OCI-LY3 (cell line): ENCODE data around the gene ARFGAP3.
"Not testable (repeated sequence)": the region's sequence is repeated elsewhere in the genome, so short reads cannot be mapped to it uniquely, and the experiment has no call there.

Experiments used
- H2AFZ ChIP-seq: fragments of 200-600, 300-600 bp; shearing (Covaris generic); 2 replicates; pipeline ENCODE4 v1.6.0; 2014; ENCODE audit warnings: antibody characterized with exemption, low read depth, low read length
- H3K27ac ChIP-seq: fragments of 200-600, 300-600 bp; sonication (generic); 2 replicates; pipeline ENCODE4 v1.5.1; 2014; ENCODE audit warnings: mild to moderate bottlenecking, low read length, moderate library complexity, mixed read lengths
- H3K27me3 ChIP-seq: fragments of 200-600, 300-600 bp; sonication (generic); 2 replicates; pipeline ENCODE4 v1.6.1; 2014; ENCODE audit warnings: low read depth, low read length, mixed read lengths
- H3K36me3 ChIP-seq: fragments of 200-600, 300-600 bp; sonication (generic); replicated peaks from 2 replicates; pipeline ENCODE3; 2014; ENCODE audit warnings: low read depth, low read length, mixed read lengths
- H3K4me1 ChIP-seq: fragments of 300-600, 200-600 bp; sonication (generic); 2 replicates; pipeline ENCODE4 v1.6.1; 2014; ENCODE audit warnings: low read length, mixed read lengths
- H3K4me2 ChIP-seq: fragments of 200-600, 300-600 bp; sonication (generic); 2 replicates; pipeline ENCODE4 v1.6.1; 2014; ENCODE audit warnings: low read length, mixed read lengths
- H3K4me3 ChIP-seq: fragments of 300-600, 200-600 bp; sonication (generic); 2 replicates; pipeline ENCODE4 v1.5.1; 2014; ENCODE audit warnings: antibody characterized with exemption, mild to moderate bottlenecking, low read length, moderate library complexity
- H3K79me2 ChIP-seq: fragments of 300-600, 200-600 bp; shearing (Covaris generic); 2 replicates; pipeline ENCODE4 v1.6.1; 2014; ENCODE audit warnings: mild to moderate bottlenecking, low read length, mixed read lengths
- H3K9ac ChIP-seq: fragments of 300-600, 200-600 bp; shearing (Covaris generic); 2 replicates; pipeline ENCODE4 v1.6.0; 2014; ENCODE audit warnings: mild to moderate bottlenecking, low read length, moderate library complexity
- H3K9me3 ChIP-seq: fragments of 200-600, 300-600 bp; shearing (Covaris generic); 2 replicates; pipeline ENCODE4 v1.6.1; 2014; ENCODE audit warnings: low read length, mixed read lengths; ENCODE audit not compliant: insufficient read depth
- H4K20me1 ChIP-seq: fragments of 200-600, 300-600 bp; sonication (generic); 2 replicates; pipeline ENCODE4 v1.6.1; 2016; ENCODE audit warnings: low read length, mixed read lengths; ENCODE audit not compliant: insufficient read depth
- EZH2phosphoT487 ChIP-seq: fragments of 200-600 bp; shearing (Covaris generic); IDR thresholded peaks from 2 replicates; pipeline ENCODE4 v1.6.1; 2018; ENCODE audit warnings: antibody characterized with exemption, mixed run types, low read depth
- TF ChIP-seq, protein P1 (sequence below): fragments of 200-600, 300-600 bp; sonication (generic); IDR thresholded peaks from 2 replicates; pipeline ENCODE4 v1.5.1; 2014; ENCODE audit warnings: antibody characterized with exemption, low read length, low read depth

ARFGAP3 gene

GRCh38 chr22:42752912-42753311 is 104.2 kb downstream of the ARFGAP3 start:
- peak overlapping the region; percentile 76 for H3K27ac ChIP-seq
- H3K9ac ChIP-seq, result peak overlapping the region; percentile 43
- H4K20me1 ChIP-seq, result no peaks in the 10 kb centered on the region
- no peaks in the 10 kb centered on the region for H3K36me3 ChIP-seq
- TF ChIP-seq, protein P1, sequence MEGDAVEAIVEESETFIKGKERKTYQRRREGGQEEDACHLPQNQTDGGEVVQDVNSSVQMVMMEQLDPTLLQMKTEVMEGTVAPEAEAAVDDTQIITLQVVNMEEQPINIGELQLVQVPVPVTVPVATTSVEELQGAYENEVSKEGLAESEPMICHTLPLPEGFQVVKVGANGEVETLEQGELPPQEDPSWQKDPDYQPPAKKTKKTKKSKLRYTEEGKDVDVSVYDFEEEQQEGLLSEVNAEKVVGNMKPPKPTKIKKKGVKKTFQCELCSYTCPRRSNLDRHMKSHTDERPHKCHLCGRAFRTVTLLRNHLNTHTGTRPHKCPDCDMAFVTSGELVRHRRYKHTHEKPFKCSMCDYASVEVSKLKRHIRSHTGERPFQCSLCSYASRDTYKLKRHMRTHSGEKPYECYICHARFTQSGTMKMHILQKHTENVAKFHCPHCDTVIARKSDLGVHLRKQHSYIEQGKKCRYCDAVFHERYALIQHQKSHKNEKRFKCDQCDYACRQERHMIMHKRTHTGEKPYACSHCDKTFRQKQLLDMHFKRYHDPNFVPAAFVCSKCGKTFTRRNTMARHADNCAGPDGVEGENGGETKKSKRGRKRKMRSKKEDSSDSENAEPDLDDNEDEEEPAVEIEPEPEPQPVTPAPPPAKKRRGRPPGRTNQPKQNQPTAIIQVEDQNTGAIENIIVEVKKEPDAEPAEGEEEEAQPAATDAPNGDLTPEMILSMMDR, result no peak
- TF ChIP-seq EZH2phosphoT487, result no peak
- no peaks in the 10 kb centered on the region for H3K79me2 ChIP-seq
- H3K4me3 ChIP-seq, result peak overlapping the region; percentile 20; the same call in 1 of the 2 replicates
- H2AFZ ChIP-seq, result peak overlapping the region; percentile 71
- no peaks in the 10 kb centered on the region for H3K9me3 ChIP-seq
- peak overlapping the region; percentile 69 for H3K4me2 ChIP-seq
- H3K4me1 ChIP-seq, result peaks cover 53% of the 10 kb centered on the region
- H3K27me3 ChIP-seq, result peaks cover 6% of the 10 kb centered on the region

- Histone ChIP-seq H3K4me2 (peak overlapping the region; percentile 69), H3K36me3 (no peaks in the 10 kb centered on the region), H3K4me1 (peaks cover 47% of the 10 kb centered on the region), H4K20me1 (no peaks in the 10 kb centered on the region), H3K27me3 (no peaks in the 10 kb centered on the region), H3K79me2 (no peaks in the 10 kb centered on the region), H3K9me3 (no peaks in the 10 kb centered on the region), H3K4me3 (peak overlapping the region; percentile 20; the same call in 1 of the 2 replicates), H3K9ac (peak overlapping the region; percentile 43; the same call in 1 of the 2 replicates), H2AFZ (peak overlapping the region; percentile 71), H3K27ac (peak overlapping the region; percentile 76)
- no peak for TF ChIP-seq EZH2phosphoT487
- TF ChIP-seq, protein P1, result no peak
Measured at GRCh38 chr22:42752230-42752746, 104.8 kb downstream of the ARFGAP3 start.

GRCh38 chr22:42750421-42750820 is 106.7 kb downstream of the ARFGAP3 start:
- not testable (repeated sequence) for H3K27ac ChIP-seq, H3K9ac ChIP-seq, H4K20me1 ChIP-seq, H2AFZ ChIP-seq, H3K27me3 ChIP-seq, H3K9me3 ChIP-seq, H3K36me3 ChIP-seq, H3K4me2 ChIP-seq, H3K4me3 ChIP-seq, H3K79me2 ChIP-seq
- peaks cover 35% of the 10 kb centered on the region for H3K4me1 ChIP-seq

GRCh38 chr22:42747701-42748513 is 109.2 kb downstream of the ARFGAP3 start:
- Histone ChIP-seq H3K9ac (no peak overlapping the region), H3K4me3 (no peak overlapping the region), H3K27ac (no peak overlapping the region), H2AFZ (no peak overlapping the region), H3K27me3 (no peaks in the 10 kb centered on the region), H3K4me2 (no peak overlapping the region), H3K36me3 (no peaks in the 10 kb centered on the region), H3K4me1 (peaks cover 18% of the 10 kb centered on the region), H4K20me1 (no peaks in the 10 kb centered on the region), H3K79me2 (no peaks in the 10 kb centered on the region), H3K9me3 (no peaks in the 10 kb centered on the region)
- TF ChIP-seq, protein P1, result no peak
- TF ChIP-seq EZH2phosphoT487, result no peak
